AG04450 (cell line): Measurements from ENCODE around the gene SDC4. TPM values are rescaled to one million over a fixed set of nuclear protein-coding genes. Genes with fewer than 3 reads are reported as not detected.

ENCODE experiments used
- CTCF ChIA-PET: fragments of 300-600, 350-600 bp; formaldehyde crosslinking; extraction: SDS; loops from one replicate; lab custom pipeline; 2022; ENCODE audit warnings: antibody characterized with exemption, inconsistent platforms; lab: Charles Lee
- POLR2A ChIA-PET: fragments of 350-600 bp; formaldehyde crosslinking; extraction: SDS; loops from one replicate; lab custom pipeline; 2021; ENCODE audit warnings: antibody characterized with exemption, inconsistent platforms; lab: Yijun Ruan, JAX
- DNase-seq: peaks from one replicate; pipeline ENCODE4 v3.0.0-alpha.2; 2011; ENCODE audit warnings: low read depth, low spot score
- H3K27ac ChIP-seq: one replicate; pipeline ENCODE4 v1.5.1; 2012; ENCODE audit warnings: low read depth, low read length, control low read depth
- H3K27me3 ChIP-seq: one replicate; pipeline ENCODE4 v1.6.0; 2012; ENCODE audit warnings: low read length; ENCODE audit not compliant: control insufficient read depth, insufficient read depth
- H3K4me3 ChIP-seq: 2 replicates; pipeline ENCODE4 v1.5.1; 2011; ENCODE audit warnings: mild to moderate bottlenecking, low read depth, low read length, control low read depth
- H3K9me3 ChIP-seq: 2 replicates; pipeline ENCODE4 v1.5.1; 2012; ENCODE audit warnings: low read length; ENCODE audit not compliant: control insufficient read depth, insufficient read depth
- CTCF ChIP-seq: IDR thresholded peaks from 2 replicates; pipeline ENCODE4 v1.5.1; 2011; ENCODE audit warnings: low read depth, low read length, control low read depth, inconsistent platforms
- polyA plus RNA-seq: library from polyadenylated mRNA; depleted of rRNA; stranded (reverse); fragments of >200 nt; gene quantifications from 2 replicates; pipeline ENCODE4 v1.2.3, GENCODE V29; 2011

Gene SDC4
- polyA plus RNA-seq, 1 experiment: 177 TPM

GRCh38 chr20:45346291-45346718 is 1.9 kb downstream of the SDC4 start:
- H3K9me3 ChIP-seq: no peaks in the 10 kb centered on the region; the same call in 1 of the 2 replicates
- no peak for DNase-seq
- no peak for TF ChIP-seq CTCF
- peak overlapping the region; percentile 97 for H3K4me3 ChIP-seq
- ChIA-PET CTCF (interaction anchor here (1.1 to 1.7 kb wide), 5 partner anchors 17 to 425 kb away, joined by 3 to 7 read pairs (median 5); partner anchors contain the start of gene SYS1), POLR2A (interaction anchor here (1.1 to 4.7 kb wide), 8 partner anchors 9 to 27 kb away, joined by 4 to 58 read pairs (median 4); partner anchors contain the start of gene SYS1)
- H3K27ac ChIP-seq: peak overlapping the region; percentile 47
- H3K27me3 ChIP-seq: no peaks in the 10 kb centered on the region

- POLR2A ChIA-PET: interaction anchor here (1.2 to 4.7 kb wide), 6 partner anchors 8 to 22 kb away, joined by 4 to 58 read pairs (median 10); partner anchors contain the start of gene SYS1
- Histone ChIP-seq H3K27me3 (no peaks in the 10 kb centered on the region), H3K9me3 (no peaks in the 10 kb centered on the region; the same call in 1 of the 2 replicates), H3K4me3 (peak overlapping the region; percentile 97), H3K27ac (peak overlapping the region; percentile 89)
- no peak for DNase-seq
- CTCF ChIA-PET: interaction anchor here (0.6 to 1.4 kb wide), 3 partner anchors 17 to 426 kb away, joined by 3 to 4 read pairs (median 3); partner anchors contain the start of gene SYS1
- no peak for TF ChIP-seq CTCF
Measured at GRCh38 chr20:45345104-45345936, 2.9 kb downstream of the SDC4 start.

GRCh38 chr20:45344168-45344860 is 3.9 kb downstream of the SDC4 start:
- POLR2A ChIA-PET: interaction anchor here (0.8 to 1.7 kb wide), 8 partner anchors 8 to 92 kb away, joined by 3 to 11 read pairs (median 4); partner anchors contain the start of gene SYS1
- CTCF ChIA-PET: interaction anchor here (1.0 to 1.6 kb wide), 6 partner anchors 9 to 427 kb away, joined by 3 to 14 read pairs (median 4); partner anchors contain the start of gene SYS1
- no peak for TF ChIP-seq CTCF

GRCh38 chr20:45343532-45344167 is 4.6 kb downstream of the SDC4 start:
- no peak for TF ChIP-seq CTCF
- CTCF ChIA-PET: interaction anchor here (0.6 to 1.6 kb wide), 7 partner anchors 8 to 428 kb away, joined by 3 to 14 read pairs (median 4); partner anchors contain the start of gene SYS1
- DNase-seq: no peak
- POLR2A ChIA-PET: interaction anchor here (0.6 to 2.7 kb wide), 9 partner anchors 8 to 93 kb away, joined by 3 to 11 read pairs (median 5); partner anchors contain the start of gene SYS1
- Histone ChIP-seq H3K27me3 (no peaks in the 10 kb centered on the region), H3K27ac (peak overlapping the region; percentile 89), H3K9me3 (no peaks in the 10 kb centered on the region; the same call in 1 of the 2 replicates), H3K4me3 (peak overlapping the region; percentile 97)

More at GRCh38 chr20:45344168-45344860, 3.9 kb downstream of the SDC4 start:
- peak overlapping the region; percentile 97 for H3K4me3 ChIP-seq
- H3K9me3 ChIP-seq: no peaks in the 10 kb centered on the region; the same call in 1 of the 2 replicates
- DNase-seq: peak; percentile 71
- H3K27ac ChIP-seq: peak overlapping the region; percentile 89
- no peaks in the 10 kb centered on the region for H3K27me3 ChIP-seq
